Osteoblast (primary cell): ENCODE data around the gene MEF2D. TPM values are rescaled to one million over a fixed set of nuclear protein-coding genes. Genes with fewer than 3 reads are reported as not detected.

Experiments used
- DNase-seq: peaks from one replicate; pipeline ENCODE4 v3.0.0; 2011; ENCODE audit warnings: low spot score, mixed read lengths; ENCODE audit not compliant: insufficient read length; ENCODE audit errors: missing footprints
- H2AFZ ChIP-seq: 2 replicates; pipeline ENCODE4 v1.6.0; 2011; ENCODE audit warnings: mild to moderate bottlenecking, low read length
- H3K27ac ChIP-seq: 2 replicates; pipeline ENCODE4 v1.5.1; 2011; ENCODE audit warnings: mild to moderate bottlenecking, low read depth, low read length, moderate library complexity
- H3K27me3 ChIP-seq: 2 replicates; pipeline ENCODE4 v1.6.0; 2012; ENCODE audit warnings: mild to moderate bottlenecking, control low read depth, inconsistent platforms, low read length, moderate library complexity; ENCODE audit not compliant: insufficient read depth
- H3K36me3 ChIP-seq: 2 replicates; pipeline ENCODE4 v1.5.1; 2011; ENCODE audit warnings: mild to moderate bottlenecking, low read length, control low read depth, moderate library complexity; ENCODE audit not compliant: insufficient read depth
- H3K4me1 ChIP-seq: 2 replicates; pipeline ENCODE4 v1.5.1; 2011; ENCODE audit warnings: mild to moderate bottlenecking, low read length, control low read depth, moderate library complexity; ENCODE audit not compliant: insufficient read depth
- H3K4me2 ChIP-seq: 2 replicates; pipeline ENCODE4 v1.6.0; 2011; ENCODE audit warnings: mild to moderate bottlenecking, low read length; ENCODE audit not compliant: insufficient read depth
- H3K4me3 ChIP-seq: fragments of 200-600 bp; sonication (generic); 3 replicates; pipeline ENCODE4 v1.5.1; 2012; ENCODE audit warnings: mild to moderate bottlenecking, low read length, inconsistent platforms; ENCODE audit not compliant: insufficient read depth
- H3K79me2 ChIP-seq: 2 replicates; pipeline ENCODE4 v1.6.0; 2012; ENCODE audit warnings: mild to moderate bottlenecking, low read length, control low read depth, inconsistent platforms; ENCODE audit not compliant: insufficient read depth
- H3K9me3 ChIP-seq: 2 replicates; pipeline ENCODE4 v1.5.1; 2011; ENCODE audit warnings: low read depth, low read length, control low read depth
- H4K20me1 ChIP-seq: 2 replicates; pipeline ENCODE4 v1.6.0; 2012; ENCODE audit warnings: mild to moderate bottlenecking, low read length, control low read depth; ENCODE audit not compliant: insufficient read depth
- total RNA-seq: library from RNA; depleted of rRNA; stranded (reverse); fragments of >200 nt; gene quantifications from 2 replicates; pipeline ENCODE4 v1.2.3, GENCODE V29; 2012
- TF ChIP-seq, protein P1 (sequence below): IDR thresholded peaks from 2 replicates; pipeline ENCODE4 v1.5.1; 2011; ENCODE audit warnings: mild to moderate bottlenecking, low read depth, low read length, moderate library complexity; ENCODE audit errors: extremely low read depth

MEF2D gene
- total RNA-seq, 1 donor: 14.1 TPM

DNA sequence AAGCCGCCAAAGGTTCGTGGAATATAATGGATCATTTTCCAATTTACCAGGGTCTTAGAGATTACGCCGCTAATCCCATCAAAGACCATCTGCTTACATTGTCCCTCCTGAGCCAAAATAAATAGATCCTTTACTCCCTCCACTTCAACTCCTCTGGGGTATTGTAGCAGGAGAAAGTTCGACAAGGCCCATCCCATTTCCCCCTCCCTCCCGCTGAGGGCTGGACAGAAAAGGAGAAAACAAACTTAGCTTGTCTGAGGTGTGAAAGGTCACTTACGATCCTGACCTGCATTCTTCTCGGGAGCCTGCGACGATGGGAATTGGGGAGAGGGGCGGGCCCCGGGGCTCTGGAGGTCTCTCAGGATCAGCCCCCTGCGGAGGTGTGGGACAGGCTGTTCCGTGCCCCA is 60.8 kb downstream of the MEF2D start:
- no peaks in the 10 kb centered on the region for H3K4me1 ChIP-seq
- H3K4me2 ChIP-seq: no peak overlapping the region

DNA sequence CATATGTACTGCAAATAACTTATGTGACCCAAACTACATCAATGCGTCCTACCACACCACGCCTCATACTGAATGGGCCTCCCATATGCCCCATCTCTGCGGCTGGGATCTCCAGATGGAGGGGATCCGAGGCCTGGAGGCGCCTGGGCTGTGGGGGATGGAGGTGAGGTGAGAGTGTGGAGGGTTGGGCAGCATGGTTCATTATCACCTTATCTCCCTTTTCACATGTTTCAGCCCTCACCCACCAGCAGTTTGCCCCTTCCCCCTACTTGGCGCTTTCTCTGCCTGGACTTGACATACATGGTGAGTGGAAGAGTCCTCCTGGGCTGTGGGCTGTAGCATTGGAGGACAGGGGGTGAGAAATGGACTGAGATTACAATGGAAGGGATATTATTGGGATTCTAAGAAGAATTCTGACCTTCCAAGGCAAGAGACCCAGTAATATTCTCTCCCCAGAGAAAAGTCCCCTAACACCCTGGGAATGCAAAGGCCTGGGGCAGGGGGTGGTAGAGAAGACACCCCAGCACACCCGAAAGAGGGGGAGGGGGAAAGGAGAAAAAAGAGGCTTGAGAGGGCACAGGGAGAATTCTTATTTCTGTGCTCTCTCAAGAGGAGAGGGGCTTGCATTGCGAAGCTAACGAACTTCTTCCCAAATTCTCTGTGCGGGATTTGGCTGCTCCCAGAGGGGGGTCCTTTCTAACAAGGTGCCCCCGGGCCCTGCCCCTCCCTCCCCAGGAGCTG is 61.4 kb downstream of the MEF2D start:
- peaks cover 4% of the 10 kb centered on the region for H4K20me1 ChIP-seq
- no peaks in the 10 kb centered on the region for H3K9me3 ChIP-seq
- no peak for DNase-seq
- H3K4me3 ChIP-seq: no peak overlapping the region
- no peaks in the 10 kb centered on the region for H3K4me1 ChIP-seq
- H3K27ac ChIP-seq: no peak overlapping the region
- TF ChIP-seq, protein P1, sequence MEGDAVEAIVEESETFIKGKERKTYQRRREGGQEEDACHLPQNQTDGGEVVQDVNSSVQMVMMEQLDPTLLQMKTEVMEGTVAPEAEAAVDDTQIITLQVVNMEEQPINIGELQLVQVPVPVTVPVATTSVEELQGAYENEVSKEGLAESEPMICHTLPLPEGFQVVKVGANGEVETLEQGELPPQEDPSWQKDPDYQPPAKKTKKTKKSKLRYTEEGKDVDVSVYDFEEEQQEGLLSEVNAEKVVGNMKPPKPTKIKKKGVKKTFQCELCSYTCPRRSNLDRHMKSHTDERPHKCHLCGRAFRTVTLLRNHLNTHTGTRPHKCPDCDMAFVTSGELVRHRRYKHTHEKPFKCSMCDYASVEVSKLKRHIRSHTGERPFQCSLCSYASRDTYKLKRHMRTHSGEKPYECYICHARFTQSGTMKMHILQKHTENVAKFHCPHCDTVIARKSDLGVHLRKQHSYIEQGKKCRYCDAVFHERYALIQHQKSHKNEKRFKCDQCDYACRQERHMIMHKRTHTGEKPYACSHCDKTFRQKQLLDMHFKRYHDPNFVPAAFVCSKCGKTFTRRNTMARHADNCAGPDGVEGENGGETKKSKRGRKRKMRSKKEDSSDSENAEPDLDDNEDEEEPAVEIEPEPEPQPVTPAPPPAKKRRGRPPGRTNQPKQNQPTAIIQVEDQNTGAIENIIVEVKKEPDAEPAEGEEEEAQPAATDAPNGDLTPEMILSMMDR: no peak
- no peak overlapping the region for H2AFZ ChIP-seq
- no peaks in the 10 kb centered on the region for H3K79me2 ChIP-seq
- peaks cover 98% of the 10 kb centered on the region for H3K27me3 ChIP-seq
- H3K4me2 ChIP-seq: no peak overlapping the region
- no peaks in the 10 kb centered on the region for H3K36me3 ChIP-seq

More for the DNA sequence above, 60.8 kb downstream of the MEF2D start:
- Histone ChIP-seq H3K27me3 (peaks cover 98% of the 10 kb centered on the region), H3K27ac (no peak overlapping the region), H2AFZ (no peak overlapping the region), H3K9me3 (no peaks in the 10 kb centered on the region), H3K4me3 (no peak overlapping the region), H3K79me2 (no peaks in the 10 kb centered on the region), H4K20me1 (peaks cover 4% of the 10 kb centered on the region), H3K36me3 (no peaks in the 10 kb centered on the region)
- no peak for DNase-seq
- TF ChIP-seq, protein P1: no peak

GRCh38 chr1:156438278-156438987 is 62.1 kb downstream of the MEF2D start:
- TF ChIP-seq, protein P1: no peak
- Histone ChIP-seq H3K4me1 (no peaks in the 10 kb centered on the region), H4K20me1 (peaks cover 4% of the 10 kb centered on the region), H3K79me2 (no peaks in the 10 kb centered on the region), H3K4me3 (no peak overlapping the region), H3K4me2 (no peak overlapping the region), H3K9me3 (no peaks in the 10 kb centered on the region), H2AFZ (no peak overlapping the region), H3K27ac (no peak overlapping the region), H3K27me3 (peaks cover 98% of the 10 kb centered on the region), H3K36me3 (no peaks in the 10 kb centered on the region)
- DNase-seq: no peak
